ENCODE results near the gene SLC25A28. TPM values are rescaled to one million over a fixed set of nuclear protein-coding genes. Genes with fewer than 3 reads are reported as not detected.
A peak's percentile ranks its signal among the peaks of the same experiment; 100 is the strongest.
"Not testable (repeated sequence)": the region's sequence is repeated elsewhere in the genome, so short reads cannot be mapped to it uniquely, and the experiment has no call there.

Gene SLC25A28
- total RNA-seq, 1 experiment from 2014 or later: 42.8 TPM

DNA sequence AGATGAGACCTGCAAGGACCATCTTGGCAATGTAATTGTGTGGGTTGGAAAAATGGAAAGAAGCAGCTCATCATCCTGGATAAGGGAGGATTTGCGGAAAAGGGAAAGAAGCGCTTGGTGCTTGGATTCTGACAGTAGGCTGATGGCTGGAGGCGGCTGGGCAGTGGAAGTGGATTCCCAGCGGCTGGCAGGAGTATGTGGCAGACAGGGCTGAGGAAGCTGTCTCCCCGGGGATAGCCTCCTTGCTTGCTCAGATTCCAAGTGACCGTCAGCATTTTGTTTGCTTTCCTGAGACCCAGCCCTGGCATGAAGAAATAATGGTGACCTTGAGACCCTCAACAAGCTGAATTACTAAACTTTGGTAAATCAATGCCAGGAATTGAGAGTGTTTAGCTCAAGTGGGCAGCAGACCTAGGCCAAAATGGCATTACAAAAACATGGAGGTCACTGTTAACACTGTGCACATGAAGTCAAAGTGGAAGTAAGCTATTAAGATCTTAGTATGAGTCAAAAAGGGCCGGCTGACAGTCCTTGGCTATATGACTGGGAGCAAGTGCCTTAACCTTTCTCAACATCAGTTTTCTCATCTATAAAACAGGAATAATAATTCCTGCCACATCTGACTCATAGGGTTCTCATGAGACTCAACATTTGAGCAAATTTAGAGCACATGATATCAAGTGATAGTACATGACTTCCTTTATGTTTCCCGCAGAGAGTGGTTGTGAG lies 21.3 kb downstream of the SLC25A28 start:
- no TSS peak for BruUV-seq (replicated peaks)
- Histone ChIP-seq H3K36me3 (ENCODE audit: control insufficient read depth, insufficient read depth, low read length) (no peaks in the 10 kb centered on the region), H3K9me3 (ENCODE audit: control insufficient read depth, insufficient read depth, low read depth, low read length) (no peaks in the 10 kb centered on the region), H3K4me1 (ENCODE audit: control insufficient read depth, insufficient read depth, low read length) (no peaks in the 10 kb centered on the region), H3K4me3 (ENCODE audit: low read depth in 2 of 2, low read length in 2 of 2) (no peak overlapping the region), H3K27me3 (ENCODE audit: control insufficient read depth, insufficient read depth, low read length) (no peaks in the 10 kb centered on the region), H3K27ac (ENCODE audit: low read length) (no peak overlapping the region)
- intact Hi-C loops (cut with micrococcal nuclease; ENCODE audit: unreplicated experiment): no loop called here
- DNase-seq (ENCODE audit: low read depth, low spot score): no peak
- ChIA-PET POLR2A (interaction anchor here (0.6 kb wide), 1 partner anchor 176 kb away, joined by 4 read pairs; no protein-coding TSS in a partner anchor), CTCF (interaction anchor here (0.5 kb wide), 1 partner anchor 39 kb away, joined by 3 read pairs; no protein-coding TSS in a partner anchor)
- in situ Hi-C loops (cut with HindIII; ENCODE audit: low pct_unique_long_range_greater_than_20kb, low sequenced_read_pairs): no loop called here
- no peak for TF ChIP-seq CTCF (IDR thresholded peaks at IDR 0.05)
- no peak for TF ChIP-seq POLR2AphosphoS5 (IDR thresholded peaks at IDR 0.05; ENCODE audit: low read depth, low read length)
- TF ChIP-seq TCF7L2 (IDR thresholded peaks at IDR 0.05; ENCODE audit: low read depth, low read length): no peak
- no peak for TF ChIP-seq SIN3A (IDR thresholded peaks at IDR 0.05; ENCODE audit: borderline replicate concordance, insufficient read depth, low read depth, low read length)
- TF ChIP-seq, protein P1, sequence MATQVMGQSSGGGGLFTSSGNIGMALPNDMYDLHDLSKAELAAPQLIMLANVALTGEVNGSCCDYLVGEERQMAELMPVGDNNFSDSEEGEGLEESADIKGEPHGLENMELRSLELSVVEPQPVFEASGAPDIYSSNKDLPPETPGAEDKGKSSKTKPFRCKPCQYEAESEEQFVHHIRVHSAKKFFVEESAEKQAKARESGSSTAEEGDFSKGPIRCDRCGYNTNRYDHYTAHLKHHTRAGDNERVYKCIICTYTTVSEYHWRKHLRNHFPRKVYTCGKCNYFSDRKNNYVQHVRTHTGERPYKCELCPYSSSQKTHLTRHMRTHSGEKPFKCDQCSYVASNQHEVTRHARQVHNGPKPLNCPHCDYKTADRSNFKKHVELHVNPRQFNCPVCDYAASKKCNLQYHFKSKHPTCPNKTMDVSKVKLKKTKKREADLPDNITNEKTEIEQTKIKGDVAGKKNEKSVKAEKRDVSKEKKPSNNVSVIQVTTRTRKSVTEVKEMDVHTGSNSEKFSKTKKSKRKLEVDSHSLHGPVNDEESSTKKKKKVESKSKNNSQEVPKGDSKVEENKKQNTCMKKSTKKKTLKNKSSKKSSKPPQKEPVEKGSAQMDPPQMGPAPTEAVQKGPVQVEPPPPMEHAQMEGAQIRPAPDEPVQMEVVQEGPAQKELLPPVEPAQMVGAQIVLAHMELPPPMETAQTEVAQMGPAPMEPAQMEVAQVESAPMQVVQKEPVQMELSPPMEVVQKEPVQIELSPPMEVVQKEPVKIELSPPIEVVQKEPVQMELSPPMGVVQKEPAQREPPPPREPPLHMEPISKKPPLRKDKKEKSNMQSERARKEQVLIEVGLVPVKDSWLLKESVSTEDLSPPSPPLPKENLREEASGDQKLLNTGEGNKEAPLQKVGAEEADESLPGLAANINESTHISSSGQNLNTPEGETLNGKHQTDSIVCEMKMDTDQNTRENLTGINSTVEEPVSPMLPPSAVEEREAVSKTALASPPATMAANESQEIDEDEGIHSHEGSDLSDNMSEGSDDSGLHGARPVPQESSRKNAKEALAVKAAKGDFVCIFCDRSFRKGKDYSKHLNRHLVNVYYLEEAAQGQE (IDR thresholded peaks at IDR 0.05; ENCODE audit: insufficient read depth in 1 of 2, low read depth in 2 of 2, low read length in 1 of 2): no peak
- ATAC-seq: peak; percentile 45; the same call in 1 of the 2 replicates

DNA sequence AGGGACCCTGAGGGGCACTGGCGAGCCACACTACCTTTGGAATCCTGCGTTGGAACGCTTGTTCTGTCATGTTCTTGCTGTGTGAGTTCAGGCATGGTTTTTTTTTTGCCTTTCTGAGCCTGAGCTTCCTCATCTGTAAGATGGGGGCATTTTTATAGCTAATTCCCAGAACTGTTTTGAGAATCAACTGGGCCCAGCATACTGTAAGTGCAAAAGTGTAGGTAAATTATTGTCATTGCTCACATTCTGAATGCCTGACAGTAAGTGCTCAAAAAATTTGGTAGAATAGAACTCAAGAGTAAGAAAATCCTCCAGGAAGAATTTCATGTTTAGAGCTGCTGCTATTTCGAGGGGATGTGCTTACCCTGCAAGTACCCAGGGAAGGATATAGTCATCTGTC lies 22.2 kb downstream of the SLC25A28 start:
- in situ Hi-C loops (cut with HindIII; ENCODE audit: low pct_unique_long_range_greater_than_20kb, low sequenced_read_pairs): no loop called here
- BruUV-seq (replicated peaks): no TSS peak
- Histone ChIP-seq H3K4me3 (ENCODE audit: low read depth in 2 of 2, low read length in 2 of 2) (no peak overlapping the region), H3K9me3 (ENCODE audit: control insufficient read depth, insufficient read depth, low read depth, low read length) (no peaks in the 10 kb centered on the region), H3K36me3 (ENCODE audit: control insufficient read depth, insufficient read depth, low read length) (no peaks in the 10 kb centered on the region), H3K27me3 (ENCODE audit: control insufficient read depth, insufficient read depth, low read length) (no peaks in the 10 kb centered on the region), H3K4me1 (ENCODE audit: control insufficient read depth, insufficient read depth, low read length) (no peaks in the 10 kb centered on the region), H3K27ac (ENCODE audit: low read length) (no peak overlapping the region)
- intact Hi-C loops (cut with micrococcal nuclease; ENCODE audit: unreplicated experiment): no loop called here
- ATAC-seq (no peak), DNase-seq (ENCODE audit: low read depth, low spot score) (no peak)
- TF ChIP-seq, protein P1 (IDR thresholded peaks at IDR 0.05; ENCODE audit: insufficient read depth in 1 of 2, low read depth in 2 of 2, low read length in 1 of 2): no peak
- no peak for TF ChIP-seq TCF7L2 (IDR thresholded peaks at IDR 0.05; ENCODE audit: low read depth, low read length)
- TF ChIP-seq SIN3A (IDR thresholded peaks at IDR 0.05; ENCODE audit: borderline replicate concordance, insufficient read depth, low read depth, low read length): no peak
- no peak for TF ChIP-seq POLR2AphosphoS5 (IDR thresholded peaks at IDR 0.05; ENCODE audit: low read depth, low read length)
- TF ChIP-seq CTCF (IDR thresholded peaks at IDR 0.05): no peak
- POLR2A ChIA-PET: interaction anchor here (0.6 kb wide), 1 partner anchor 175 kb away, joined by 4 read pairs; no protein-coding TSS in a partner anchor
- CTCF ChIA-PET: no interaction called here

DNA sequence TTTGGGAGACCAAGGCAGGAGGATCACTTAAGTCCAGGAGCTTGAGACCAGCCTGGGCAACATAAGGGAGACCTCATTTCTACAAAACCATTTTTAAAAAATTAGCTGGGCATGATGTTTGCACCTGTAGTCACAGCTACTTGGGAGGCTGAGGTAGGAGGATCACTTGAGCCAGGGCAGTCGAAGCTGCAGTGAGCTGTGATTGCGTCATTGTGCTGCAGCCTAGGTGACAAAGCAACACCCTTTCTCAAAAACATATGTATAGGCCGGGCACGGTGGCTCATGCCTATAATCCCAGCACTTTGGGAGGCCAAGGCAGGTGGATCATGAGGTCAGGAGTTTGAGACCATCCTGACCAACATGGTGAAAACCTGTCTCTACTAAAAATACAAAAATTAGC lies 23.5 kb downstream of the SLC25A28 start:
- POLR2A ChIA-PET: interaction anchor here (0.7 kb wide), 1 partner anchor 9 kb away, joined by 3 read pairs; no protein-coding TSS in a partner anchor
- H3K4me3 ChIP-seq (ENCODE audit: low read depth in 2 of 2, low read length in 2 of 2); H3K27me3 ChIP-seq (ENCODE audit: control insufficient read depth, insufficient read depth, low read length); H3K9me3 ChIP-seq (ENCODE audit: control insufficient read depth, insufficient read depth, low read depth, low read length); H3K4me1 ChIP-seq (ENCODE audit: control insufficient read depth, insufficient read depth, low read length); BruUV-seq (replicated peaks); H3K27ac ChIP-seq (ENCODE audit: low read length); in situ Hi-C loops (cut with HindIII; ENCODE audit: low pct_unique_long_range_greater_than_20kb, low sequenced_read_pairs); intact Hi-C loops (cut with micrococcal nuclease; ENCODE audit: unreplicated experiment); DNase-seq (ENCODE audit: low read depth, low spot score); H3K36me3 ChIP-seq (ENCODE audit: control insufficient read depth, insufficient read depth, low read length); ATAC-seq: not testable (repeated sequence)
- CTCF ChIA-PET: interaction anchor here (0.6 kb wide), 1 partner anchor 256 kb away, joined by 3 read pairs; no protein-coding TSS in a partner anchor

Data from Panc1 (cell line).